Fibroblast of pulmonary artery (primary cell): ENCODE results near the gene CD180.

Source experiments
- DNase-seq: peaks from one replicate; pipeline ENCODE4 v3.0.0-alpha.2; 2010; ENCODE audit warnings: low read depth
- H3K4me3 ChIP-seq: replicated peaks from 2 replicates; pipeline ENCODE4 v1.5.1; 2011; ENCODE audit warnings: low read depth, mild to moderate bottlenecking, control low read depth, low read length, moderate library complexity
- TF ChIP-seq, protein P1 (sequence below): IDR thresholded peaks from 2 replicates; pipeline ENCODE4 v1.5.1; 2011; ENCODE audit warnings: mild to moderate bottlenecking, control low read depth, low read length, inconsistent platforms; ENCODE audit errors: missing control alignments

The CD180 gene

DNA sequence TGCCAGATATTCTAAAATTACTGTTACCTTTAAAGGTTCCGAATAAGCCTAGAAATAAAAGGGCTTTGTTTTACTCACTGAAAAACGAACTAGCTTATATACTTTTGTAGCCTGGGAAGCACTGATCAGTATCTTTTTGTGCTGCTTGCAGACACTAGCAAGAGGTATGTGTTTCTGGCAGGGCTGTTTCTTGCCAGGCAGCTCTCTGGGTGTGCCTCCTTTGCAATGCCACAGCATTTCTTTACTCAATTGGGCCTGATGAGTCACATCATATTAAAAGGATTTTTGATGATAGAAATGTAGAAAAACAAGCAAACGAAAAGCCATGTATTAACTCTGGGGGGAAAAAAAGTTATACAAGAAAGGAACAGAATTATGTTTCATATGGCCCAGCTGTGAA, 35.6 kb downstream of the CD180 start:
- no peak overlapping the region for H3K4me3 ChIP-seq
- TF ChIP-seq, protein P1, sequence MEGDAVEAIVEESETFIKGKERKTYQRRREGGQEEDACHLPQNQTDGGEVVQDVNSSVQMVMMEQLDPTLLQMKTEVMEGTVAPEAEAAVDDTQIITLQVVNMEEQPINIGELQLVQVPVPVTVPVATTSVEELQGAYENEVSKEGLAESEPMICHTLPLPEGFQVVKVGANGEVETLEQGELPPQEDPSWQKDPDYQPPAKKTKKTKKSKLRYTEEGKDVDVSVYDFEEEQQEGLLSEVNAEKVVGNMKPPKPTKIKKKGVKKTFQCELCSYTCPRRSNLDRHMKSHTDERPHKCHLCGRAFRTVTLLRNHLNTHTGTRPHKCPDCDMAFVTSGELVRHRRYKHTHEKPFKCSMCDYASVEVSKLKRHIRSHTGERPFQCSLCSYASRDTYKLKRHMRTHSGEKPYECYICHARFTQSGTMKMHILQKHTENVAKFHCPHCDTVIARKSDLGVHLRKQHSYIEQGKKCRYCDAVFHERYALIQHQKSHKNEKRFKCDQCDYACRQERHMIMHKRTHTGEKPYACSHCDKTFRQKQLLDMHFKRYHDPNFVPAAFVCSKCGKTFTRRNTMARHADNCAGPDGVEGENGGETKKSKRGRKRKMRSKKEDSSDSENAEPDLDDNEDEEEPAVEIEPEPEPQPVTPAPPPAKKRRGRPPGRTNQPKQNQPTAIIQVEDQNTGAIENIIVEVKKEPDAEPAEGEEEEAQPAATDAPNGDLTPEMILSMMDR, result no peak
- peak; percentile 60 for DNase-seq

DNA sequence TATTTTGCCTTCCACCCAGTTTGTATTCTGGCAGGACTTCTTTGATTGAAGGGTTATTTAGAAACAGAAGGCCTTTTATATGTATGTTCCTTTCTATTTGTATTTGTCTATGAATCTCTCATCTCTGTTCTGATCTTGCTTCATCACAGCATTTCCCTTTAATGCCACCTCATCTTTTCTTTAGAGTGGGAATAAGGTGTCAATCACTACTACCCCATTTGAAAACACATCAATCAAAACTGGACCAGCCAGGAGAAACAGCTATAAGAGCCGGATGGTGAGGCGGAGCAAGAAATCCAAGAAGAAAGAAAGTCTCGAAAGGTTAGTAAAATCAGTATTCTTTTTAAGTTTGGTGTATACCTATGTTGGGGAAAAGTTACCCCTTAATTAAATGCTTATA, 36.3 kb downstream of the CD180 start:
- no peak overlapping the region for H3K4me3 ChIP-seq
- DNase-seq, result no peak

DNA sequence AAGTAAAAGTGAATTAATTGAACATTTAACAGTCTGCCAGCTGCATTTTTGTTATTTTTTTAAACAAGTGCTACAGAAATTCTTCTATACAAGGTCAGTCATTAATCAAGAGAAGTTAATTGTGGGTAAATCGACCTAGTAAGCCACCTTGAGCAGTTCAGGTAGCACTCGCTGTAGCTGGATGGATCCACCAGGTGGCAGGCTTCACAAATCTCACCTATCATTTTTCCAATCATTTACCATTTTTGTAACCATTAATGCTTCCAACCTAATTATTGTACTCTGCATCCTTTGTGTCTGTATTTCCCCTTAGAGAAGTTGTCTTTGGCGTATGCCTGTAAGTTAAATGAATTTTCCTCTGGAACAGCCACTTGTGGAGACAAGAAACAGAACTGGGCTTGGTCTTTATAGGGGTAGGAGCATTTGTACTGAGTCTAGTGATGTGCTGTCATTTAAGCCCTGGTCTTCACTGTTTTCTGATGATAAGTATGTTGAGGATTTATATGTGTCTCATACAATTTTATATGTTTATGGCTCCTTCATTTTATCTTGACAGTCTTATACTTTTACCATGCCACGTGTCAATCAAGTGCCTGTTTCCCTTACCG, 39.5 kb downstream of the CD180 start:
- H3K4me3 ChIP-seq, result no peak overlapping the region
- peak; percentile 50 for DNase-seq
- TF ChIP-seq, protein P1, result peak; percentile 81

More for the DNA sequence above, 36.3 kb downstream of the CD180 start:
- TF ChIP-seq, protein P1, result no peak

DNA sequence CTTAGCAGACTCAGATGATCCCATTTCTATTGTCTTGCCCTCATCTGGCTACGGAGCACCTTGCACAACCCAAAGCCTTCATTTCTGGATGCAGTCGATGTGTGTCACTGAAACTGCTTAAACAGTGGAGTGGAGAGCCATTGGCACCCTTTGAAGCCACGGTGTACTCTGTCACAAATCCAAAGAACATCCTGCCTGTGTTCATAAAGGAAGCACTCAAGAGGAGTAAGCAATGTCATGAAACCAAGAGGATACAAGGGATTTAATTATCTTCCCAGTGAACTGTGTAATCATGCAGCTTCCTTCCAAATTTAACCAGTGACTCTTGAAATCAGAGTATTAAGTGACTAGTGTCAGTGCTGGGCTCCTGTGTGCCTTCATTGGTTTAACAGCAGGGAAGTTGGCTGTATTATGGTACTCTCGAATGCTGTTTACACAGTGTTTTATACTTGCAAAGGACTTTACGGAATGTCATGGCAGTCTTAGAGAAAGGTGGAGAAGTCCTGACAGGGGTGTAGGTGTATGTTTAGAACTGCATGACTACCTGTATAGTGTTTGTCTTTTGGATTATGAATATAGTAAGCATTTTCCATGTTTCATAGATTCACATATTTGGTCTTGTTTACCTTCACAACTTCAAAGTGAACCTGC, 41.9 kb downstream of the CD180 start:
- H3K4me3 ChIP-seq, result no peak overlapping the region
- no peak for DNase-seq
- TF ChIP-seq, protein P1, result no peak

DNA sequence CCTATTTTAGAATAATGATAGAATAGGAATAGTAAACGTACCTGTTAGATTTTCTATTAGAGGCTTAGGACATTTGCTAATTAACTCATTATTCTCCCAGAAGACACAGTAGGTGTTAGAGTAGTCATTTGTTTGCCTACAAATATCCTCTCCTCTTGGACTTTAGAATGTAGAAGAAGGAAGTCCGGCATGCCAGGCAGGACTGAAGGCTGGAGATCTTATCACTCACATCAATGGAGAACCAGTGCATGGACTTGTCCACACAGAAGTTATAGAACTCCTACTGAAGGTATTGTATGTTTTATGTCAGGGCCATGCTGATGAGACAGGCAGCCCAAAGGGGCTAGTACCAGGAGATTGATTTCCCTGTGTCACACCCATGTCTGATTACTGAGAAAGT, 43.3 kb downstream of the CD180 start:
- no peak for DNase-seq
- TF ChIP-seq, protein P1, result no peak
- no peak overlapping the region for H3K4me3 ChIP-seq

DNA sequence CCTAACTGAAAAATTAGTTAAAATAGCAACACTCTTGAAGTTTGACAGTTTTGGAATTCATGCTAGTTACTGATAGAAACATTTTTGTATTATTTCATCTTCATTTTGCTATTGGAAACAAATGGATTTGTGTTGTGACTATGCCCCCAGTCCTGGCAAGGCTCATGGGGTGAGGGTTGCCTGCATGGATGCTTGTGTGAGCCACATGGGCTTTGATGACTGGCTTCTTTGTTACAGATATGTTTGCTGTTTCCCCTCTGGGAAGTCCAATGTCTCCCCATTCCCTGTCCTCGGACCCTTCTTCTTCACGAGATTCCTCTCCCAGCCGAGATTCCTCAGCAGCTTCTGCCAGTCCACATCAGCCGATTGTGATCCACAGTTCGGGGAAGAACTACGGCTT, 44.2 kb downstream of the CD180 start:
- no peak for DNase-seq
- TF ChIP-seq, protein P1, result no peak
- H3K4me3 ChIP-seq, result no peak overlapping the region
